Measurements from ENCODE around the gene AKAP13. TPM values are rescaled to one million over a fixed set of nuclear protein-coding genes. Genes with fewer than 3 reads are reported as not detected.

Gene AKAP13
- total RNA-seq, 1 donor from 2014 or later = 284 TPM

DNA sequence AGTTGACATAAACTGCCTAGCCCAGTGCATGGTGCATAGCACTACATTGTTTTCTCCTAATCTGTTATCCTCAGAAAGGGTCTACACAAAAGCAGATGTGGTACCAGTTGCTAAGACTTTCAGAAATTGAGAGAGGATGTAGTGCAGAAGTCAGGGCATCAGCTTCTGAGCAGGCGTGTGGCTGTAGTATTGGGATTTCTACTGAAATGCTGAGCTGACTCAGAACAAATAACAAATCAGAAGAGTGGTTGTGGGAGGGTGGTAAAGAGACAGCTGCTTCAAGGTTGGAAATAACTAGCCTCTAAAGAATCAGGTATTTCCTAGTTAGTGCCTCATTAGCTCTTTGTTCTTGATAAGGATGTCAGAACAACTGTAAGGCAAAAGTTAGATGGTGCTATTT lies 161.3 kb downstream of the AKAP13 start:
- intact Hi-C loops (cut with micrococcal nuclease) = no loop called here
- ATAC-seq = no peak

DNA sequence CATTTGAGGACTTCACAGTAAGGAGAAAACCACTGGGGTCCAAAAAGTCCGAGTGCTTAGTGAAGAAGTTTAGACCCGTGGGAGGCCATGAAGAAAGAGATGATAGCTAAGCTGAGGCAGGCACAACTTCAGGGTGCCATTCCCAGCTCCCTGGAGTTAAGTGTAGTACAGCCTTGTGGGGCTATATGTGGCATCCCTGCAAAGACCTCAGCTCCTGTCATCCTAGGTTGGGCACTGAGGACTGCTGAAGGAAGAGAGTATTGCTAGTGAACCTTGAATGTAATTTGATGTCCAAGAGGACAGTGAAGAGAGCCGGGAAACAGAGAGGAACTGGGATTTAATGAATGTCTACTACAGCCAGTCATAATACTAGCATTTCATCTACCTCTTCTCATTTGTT lies 162.1 kb downstream of the AKAP13 start:
- DNase-seq (no peak), ATAC-seq (no peak)
- intact Hi-C loops (cut with micrococcal nuclease) = no loop called here

More for the DNA sequence above, 161.3 kb downstream of the AKAP13 start:
- DNase-seq = no peak

DNA sequence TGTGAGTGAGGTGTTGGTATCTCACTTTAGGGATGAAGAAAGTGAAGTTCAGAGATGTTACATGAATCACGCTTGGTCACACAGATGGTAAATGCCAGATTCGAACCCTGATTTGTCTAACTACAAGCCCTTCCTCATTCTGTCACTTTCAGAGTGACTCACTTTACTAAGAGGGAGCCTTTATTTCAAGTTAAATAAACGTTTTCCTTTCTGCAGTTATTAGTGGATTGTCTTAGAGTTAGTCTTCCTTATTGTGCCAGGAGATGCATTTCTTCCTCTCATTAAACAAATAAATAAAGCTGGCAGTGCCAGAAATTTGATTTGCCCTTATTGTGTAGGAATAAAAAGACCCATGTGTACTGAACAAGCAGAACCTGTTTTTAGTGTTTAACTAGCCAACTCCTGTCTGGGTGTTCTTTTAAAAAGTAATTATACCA lies 162.5 kb downstream of the AKAP13 start:
- DNase-seq (no peak), ATAC-seq (no peak)
- intact Hi-C loops (cut with micrococcal nuclease) = no loop called here

DNA sequence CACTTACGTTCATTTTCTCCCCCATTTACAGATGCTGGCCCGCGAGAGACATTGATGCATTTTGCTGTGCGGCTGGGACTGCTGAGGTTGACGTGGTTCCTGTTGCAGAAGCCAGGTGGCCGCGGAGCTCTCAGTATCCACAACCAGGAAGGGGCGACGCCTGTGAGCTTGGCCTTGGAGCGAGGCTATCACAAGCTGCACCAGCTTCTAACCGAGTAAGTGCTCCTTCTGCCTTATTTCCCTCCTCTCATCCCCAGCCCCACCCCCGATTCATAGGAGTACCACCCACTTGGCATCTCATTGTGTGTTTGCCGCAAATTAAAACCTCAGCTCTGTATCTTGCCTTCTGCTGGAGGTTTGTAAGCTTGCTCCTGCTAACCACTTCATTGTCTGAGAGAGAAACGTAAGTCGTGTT lies 163.3 kb downstream of the AKAP13 start:
- intact Hi-C loops (cut with micrococcal nuclease) = no loop called here

DNA sequence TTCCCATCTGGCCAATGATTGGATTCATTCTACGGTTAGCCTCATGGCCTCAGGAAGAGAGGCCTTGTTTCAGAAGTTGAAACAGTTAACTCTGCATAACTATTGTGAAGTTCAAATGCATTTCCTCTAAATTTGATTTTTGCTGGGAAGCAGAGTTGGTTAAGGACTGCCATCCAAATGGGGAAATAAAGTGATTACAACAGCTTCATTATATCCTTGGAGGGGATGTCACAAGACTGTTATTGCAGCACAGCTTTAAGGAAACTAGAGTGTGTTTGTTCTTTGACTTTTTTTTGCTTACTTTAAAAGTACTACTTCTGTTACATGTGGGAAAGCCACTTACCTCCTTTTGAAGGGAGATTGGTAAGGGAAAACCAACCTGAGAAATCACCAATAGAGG lies 164.8 kb downstream of the AKAP13 start:
- intact Hi-C loops (cut with micrococcal nuclease) = no loop called here
- ATAC-seq (peak; percentile 62), DNase-seq (no peak)

More for the DNA sequence above, 163.3 kb downstream of the AKAP13 start:
- ATAC-seq (peak; percentile 73), DNase-seq (peak; percentile 79)

DNA sequence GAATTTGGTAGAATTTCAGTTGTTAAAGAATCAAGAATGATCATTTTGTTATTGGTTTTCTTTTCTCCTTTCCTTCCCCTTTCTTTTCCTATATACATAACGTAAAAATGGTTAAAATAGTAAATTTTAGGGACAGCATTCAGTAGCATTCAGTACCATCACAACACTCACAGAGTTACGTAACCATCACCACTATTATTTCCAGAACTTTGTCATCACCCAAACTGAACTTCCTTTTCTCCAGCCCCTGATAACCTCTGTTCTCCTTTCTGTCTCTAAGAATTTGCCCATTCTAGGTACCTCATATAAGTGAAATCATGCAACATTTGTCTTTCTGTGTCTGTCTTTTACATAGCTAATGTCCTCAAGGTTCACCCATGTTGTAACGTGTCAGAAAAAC lies 165.3 kb downstream of the AKAP13 start:
- intact Hi-C loops (cut with micrococcal nuclease) = no loop called here
- DNase-seq (no peak), ATAC-seq (peak; percentile 60)

DNA sequence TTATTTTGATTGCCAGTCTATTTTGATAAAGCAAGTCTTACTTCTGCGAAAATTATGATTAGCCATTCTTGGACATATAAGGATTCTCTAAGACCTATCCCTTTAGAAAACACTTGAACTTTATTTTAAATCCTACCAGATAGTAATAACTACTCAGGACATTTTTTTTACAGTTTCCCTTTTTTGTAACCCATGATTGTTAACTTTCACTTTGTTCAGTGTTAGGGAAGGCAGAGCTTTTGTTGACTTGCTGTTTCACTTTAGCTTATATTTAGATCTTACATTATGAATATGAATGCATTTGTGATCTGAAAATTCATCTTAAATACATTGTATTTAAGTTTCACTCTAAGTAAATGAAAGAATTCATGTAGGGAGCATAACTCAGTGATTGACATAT lies 167.0 kb downstream of the AKAP13 start:
- intact Hi-C loops (cut with micrococcal nuclease) = no loop called here
- ATAC-seq (no peak), DNase-seq (no peak)

DNA sequence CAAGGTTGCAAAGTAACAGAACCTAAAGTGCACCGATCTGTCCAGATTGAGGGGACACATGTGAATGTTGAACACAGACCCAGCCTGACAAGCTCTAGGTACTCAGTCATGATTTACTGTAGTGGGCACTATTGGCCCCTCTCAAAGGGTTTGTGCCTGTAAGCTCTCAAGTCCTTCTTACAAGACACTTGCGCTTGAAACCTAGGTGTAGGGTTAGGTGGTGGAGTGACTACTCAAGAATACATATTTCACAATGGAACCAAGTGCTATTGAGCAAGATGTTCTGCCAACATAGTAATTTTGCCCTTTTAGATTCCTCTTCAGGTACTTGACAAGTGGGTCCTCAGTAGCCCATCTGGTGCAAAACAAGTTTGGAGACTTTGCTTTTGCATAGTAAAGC lies 169.9 kb downstream of the AKAP13 start:
- intact Hi-C loops (cut with micrococcal nuclease) = no loop called here
- DNase-seq (no peak), ATAC-seq (no peak)

DNA sequence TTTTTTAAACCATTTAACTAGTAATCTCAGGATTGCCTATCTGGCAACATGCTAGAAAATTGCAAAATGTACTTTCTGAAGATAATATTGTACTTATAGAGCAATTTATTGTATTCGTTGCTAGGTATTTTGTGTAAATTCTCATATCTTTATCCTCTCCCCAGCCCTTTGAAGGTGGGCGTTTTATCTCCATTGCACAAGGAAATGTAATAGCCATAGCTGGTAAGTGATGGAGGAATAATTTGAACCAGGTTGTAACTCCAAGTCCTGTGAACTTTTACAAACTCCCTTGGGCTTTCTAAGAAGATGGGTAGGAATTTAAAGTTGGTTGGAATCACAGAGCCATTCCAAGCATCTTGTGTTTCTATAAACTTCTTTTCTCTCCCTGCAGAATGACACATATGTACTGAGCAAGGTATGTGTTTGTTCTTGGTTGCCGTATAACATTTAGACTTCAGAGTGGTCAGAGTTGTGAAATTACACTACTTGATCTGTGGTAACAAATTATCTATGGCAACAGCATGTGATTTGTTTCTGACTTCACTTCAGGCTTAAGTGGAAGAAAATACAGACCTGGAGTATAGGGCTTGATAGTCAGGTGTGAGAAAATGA lies 170.9 kb downstream of the AKAP13 start:
- intact Hi-C loops (cut with micrococcal nuclease) = no loop called here
- peak; percentile 34 for ATAC-seq
- DNase-seq = no peak

DNA sequence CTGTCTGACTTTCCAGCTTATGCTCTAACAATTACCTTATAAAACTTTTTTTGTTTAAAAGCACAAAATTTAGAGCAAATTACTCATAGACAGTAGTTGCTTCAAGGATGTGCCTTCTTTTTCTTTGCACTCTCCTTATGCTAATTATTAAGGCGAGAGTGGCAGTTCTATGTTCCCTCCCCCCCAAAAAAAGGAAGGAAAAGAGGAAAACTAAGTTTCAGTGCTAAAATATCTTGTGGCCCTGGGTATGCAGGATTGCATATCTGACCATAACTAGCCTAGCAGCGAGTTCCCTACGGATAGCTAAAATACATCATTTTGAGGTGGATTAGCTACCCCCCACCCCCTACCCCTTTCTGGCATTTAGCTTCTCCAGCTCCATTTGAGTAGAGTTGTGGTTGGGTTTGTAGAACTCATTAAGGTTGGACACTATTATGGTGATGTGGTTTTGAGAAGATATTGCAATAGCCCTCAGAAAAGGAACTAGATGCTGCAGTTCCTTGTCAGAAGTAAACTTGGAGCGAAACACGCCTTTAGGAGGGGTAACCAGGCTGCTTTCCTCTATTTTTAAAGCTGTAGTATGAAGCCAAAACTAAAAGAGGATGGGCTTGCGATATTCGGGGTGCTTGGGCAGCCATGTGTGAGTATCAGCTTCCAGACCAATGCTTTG lies 174.6 kb downstream of the AKAP13 start:
- intact Hi-C loops (cut with micrococcal nuclease) = no loop called here
- ATAC-seq (peak; percentile 17), DNase-seq (no peak)

DNA sequence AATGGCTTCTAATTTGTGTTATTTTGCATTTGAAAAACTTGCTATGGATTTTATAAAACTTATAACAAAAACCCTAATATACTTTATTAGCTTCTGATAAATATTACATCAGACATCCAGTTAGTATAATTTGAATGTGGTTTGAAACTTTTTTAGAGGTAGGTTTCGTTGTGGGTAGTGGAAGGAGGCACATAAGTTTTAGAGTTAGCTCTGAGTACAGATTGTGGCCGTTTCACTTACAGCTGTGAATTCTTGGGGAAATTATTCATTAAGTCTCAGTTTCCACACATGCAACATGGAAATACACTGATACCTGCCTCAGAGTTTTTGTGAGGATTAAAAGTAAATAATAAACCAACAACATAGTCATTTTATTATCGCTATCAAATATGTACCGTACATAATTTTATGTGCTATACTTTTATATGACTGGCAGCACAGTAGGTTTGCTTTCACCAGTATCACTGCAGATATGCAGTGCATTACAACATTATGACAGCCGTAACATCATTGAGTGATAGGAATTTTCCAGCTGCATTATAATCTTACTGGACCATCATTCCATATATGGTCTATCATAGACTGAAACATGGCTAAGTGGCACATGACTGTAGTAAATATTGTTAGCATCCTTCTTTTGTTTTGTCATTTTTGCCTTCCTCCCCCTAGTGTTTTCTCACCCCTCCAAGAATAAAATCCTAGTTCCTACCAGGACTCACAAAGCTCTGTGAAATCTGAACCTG lies 175.6 kb downstream of the AKAP13 start:
- intact Hi-C loops (cut with micrococcal nuclease) = no loop called here
- no peak for DNase-seq
- peak; percentile 7 for ATAC-seq

DNA sequence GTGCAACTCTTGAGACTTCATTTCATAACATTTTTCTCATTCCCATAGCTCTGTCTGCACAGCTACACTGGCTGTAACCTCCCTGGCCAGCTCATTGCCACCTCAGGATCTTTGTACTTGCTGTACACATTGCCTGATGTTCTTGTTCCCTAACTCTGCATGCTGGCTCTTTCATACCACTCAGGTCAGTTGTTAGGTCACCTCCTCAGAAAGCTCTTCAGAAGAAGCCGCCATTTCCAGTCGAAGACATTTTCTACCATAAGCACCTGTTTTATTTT lies 176.2 kb downstream of the AKAP13 start:
- ATAC-seq (peak; percentile 54), DNase-seq (no peak)
- intact Hi-C loops (cut with micrococcal nuclease) = no loop called here

DNA sequence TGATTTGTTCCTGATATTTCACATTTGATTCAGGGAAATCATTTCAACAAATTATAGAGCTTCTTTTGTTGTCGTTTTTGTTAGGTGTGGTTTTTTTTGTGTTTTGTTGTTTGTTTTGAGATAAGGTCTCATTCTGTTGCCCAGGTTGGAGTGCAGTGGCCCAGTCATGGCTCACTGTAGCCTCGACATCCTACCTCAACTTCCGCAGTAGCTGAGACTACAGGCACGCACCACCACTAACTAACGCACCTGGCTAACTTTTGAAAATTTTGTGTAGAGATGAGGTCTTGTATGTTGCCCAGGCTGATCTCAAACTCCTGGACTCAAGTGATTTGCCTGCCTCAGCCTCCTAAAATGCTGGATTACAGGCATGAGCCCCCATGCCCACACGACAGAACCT lies 177.0 kb downstream of the AKAP13 start:
- ATAC-seq = no peak
- intact Hi-C loops (cut with micrococcal nuclease) = no loop called here
- DNase-seq = no peak

DNA sequence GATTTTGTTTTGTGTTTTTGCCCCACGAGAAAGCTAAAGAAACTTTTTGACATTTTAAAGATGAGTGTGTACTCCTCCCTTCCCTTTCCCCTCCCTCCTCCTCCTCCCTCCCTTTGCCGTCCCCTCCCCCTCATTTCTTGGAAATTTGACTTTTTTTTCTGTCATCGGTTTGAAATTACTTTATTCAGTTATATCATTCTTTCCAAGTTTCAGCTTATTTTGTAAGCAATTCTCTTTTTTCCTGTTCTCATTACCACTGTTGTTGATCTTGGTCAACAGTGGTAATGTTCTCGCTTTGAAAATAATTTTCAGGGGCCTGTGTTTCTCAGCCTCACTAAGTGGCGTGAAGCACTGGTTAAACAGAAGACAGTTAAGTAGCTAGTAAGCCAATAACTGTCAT lies 178.4 kb downstream of the AKAP13 start:
- intact Hi-C loops (cut with micrococcal nuclease) = no loop called here
- DNase-seq (no peak), ATAC-seq (peak; percentile 27)

DNA sequence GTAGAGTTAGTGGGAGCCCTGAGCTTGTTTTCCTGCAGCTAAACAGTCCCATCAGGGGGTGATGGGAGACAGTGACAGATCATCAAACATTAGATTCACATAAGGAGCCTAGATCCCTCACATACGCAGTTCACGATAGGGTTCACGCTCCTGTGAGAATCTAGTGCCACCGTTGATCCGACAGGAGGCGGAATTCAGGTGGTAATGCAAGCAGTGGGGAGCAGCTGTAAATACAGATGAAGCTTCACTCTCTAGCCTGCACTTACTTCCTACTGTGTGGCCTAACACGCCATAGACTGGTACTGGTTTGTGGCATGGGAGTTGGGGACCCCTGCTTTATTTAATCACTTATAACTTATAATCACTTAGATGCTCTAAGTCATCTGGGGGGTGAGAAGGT lies 179.1 kb downstream of the AKAP13 start:
- DNase-seq (no peak), ATAC-seq (no peak)
- intact Hi-C loops (cut with micrococcal nuclease) = no loop called here

DNA sequence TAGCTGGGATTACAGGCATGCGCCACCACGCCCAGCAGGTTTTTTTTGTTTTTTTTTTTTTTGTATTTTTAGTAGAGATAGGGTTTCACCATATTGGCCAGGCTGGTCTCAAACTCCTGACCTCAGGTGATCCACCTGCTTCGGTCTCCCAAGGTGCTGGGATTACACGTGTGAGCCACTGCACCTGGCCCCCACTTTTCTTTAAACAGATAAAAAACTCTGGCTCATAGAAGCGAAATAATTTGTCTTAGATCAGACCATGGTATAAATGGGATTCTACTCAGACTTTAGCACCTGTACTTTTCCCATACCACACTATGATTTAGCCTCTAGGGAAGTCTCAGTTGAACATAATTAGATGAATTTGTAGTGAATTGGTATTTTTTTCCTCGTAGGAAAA lies 182.4 kb downstream of the AKAP13 start:
- no peak for ATAC-seq

DNA sequence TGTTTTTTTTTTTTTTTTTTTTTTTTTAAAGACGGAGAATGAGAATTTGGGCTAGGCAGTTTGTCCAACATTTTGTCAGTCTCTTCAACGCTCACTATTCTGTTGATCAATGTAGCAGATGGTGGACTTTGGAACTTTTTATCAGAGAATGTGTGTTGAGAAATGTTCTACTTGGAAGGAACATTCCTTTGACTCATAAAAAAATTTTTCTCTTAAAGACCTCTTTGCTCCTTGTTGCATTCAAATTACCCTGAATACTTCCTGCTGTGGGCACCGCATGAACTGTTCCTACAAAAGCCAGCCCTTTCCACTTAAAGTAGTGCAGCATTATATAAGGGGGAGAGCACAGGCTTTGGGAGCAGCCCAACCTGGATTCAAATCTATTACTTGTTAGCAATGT lies 182.9 kb downstream of the AKAP13 start:
- ATAC-seq = peak; percentile 66
- intact Hi-C loops (cut with micrococcal nuclease) = no loop called here
- no peak for DNase-seq

More for the DNA sequence above, 182.4 kb downstream of the AKAP13 start:
- no peak for DNase-seq
- intact Hi-C loops (cut with micrococcal nuclease) = no loop called here

DNA sequence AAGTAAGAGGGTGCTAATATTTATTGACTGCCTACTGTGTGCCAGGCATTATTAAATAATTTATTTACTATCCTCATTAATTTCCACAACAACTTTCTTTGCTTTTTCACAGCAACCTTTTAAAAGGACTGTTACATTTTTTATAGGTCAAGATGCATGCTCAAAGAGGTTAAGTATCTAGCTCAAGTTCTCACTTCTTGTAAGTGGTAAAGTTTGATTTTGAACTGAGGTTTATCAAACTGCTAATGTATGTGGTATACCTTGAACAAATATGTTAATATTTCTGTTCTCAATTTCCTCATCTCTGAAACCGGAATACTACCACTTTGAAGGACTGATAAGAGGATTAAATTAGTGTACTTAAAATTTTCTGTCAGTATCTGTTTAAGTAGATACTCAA lies 183.3 kb downstream of the AKAP13 start:
- DNase-seq (no peak), ATAC-seq (no peak)
- intact Hi-C loops (cut with micrococcal nuclease) = no loop called here

DNA sequence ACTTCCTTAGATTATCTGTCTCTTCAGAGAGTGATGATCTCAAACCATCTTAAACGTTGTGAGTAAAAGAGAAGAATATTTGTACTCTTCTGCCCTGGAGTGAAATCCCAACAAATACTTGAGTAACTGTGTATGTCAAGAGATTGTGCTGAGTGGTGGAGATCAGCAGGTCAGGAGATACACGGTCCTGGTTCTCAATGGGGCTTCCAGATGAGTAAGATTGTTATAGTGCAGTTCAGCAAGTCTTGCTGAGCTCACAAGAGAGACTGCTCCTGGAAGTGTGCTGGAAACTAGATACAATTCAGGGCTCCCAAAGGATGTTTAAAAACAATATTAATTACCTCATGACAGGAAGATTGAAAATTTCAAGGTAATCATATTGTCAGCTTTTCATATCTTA lies 184.3 kb downstream of the AKAP13 start:
- intact Hi-C loops (cut with micrococcal nuclease) = no loop called here
- DNase-seq (no peak), ATAC-seq (peak; percentile 29)

DNA sequence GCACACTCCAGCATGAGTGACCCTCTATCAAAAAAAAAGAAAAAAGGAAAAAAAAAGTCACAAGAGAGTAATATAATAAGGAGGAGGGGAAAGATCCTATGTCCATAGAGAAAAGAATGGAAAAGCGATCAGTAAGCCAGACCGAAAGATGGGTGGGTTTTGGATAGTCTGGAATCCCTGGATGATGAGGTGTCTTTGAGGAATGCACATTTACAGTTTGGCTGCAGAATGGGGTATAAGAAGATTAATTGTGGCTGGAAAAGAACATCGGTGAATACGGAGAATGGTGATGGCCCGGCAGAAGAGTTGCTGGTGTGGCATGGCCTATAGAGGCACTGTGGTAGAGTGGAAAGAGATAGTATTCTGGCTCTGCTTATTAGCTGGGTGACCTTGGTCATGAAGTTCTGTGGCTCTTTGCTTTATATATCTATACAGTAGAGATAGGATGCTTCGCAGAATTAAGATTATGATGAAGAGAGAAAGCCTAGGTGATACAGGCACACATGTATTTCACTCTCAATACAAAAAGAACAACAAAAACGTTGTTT lies 187.9 kb downstream of the AKAP13 start:
- peak; percentile 39 for ATAC-seq
- intact Hi-C loops (cut with micrococcal nuclease) = no loop called here
- DNase-seq = no peak

Data from left ventricle myocardium superior (tissue), 1 donor.